ENCODE results near the gene CACNA1C.

DNA sequence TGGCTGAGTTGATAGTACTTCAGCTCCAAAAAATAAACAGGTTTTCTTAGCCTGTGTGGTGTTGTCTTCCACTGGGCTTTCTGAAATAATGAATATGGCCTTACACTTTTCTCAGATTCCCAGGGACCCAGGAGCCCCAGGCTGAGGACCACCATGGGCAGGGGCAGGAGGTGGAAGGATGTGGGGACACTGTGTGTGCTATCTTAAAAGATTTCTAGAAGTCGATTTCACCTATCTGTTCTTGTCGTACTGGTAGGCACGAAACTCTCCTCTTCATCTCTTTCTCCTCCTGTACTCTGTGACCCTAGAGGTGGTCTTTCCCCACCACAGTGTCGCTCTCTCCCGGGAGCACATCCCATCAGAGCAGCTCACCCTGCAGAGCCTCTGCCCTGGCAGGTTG, 634.3 kb downstream of the CACNA1C start:
- TF ChIP-seq POLR2AphosphoS5 (IDR thresholded peaks at IDR 0.05; ENCODE audit: low read depth, low read length) (no peak), RAD21 (IDR thresholded peaks at IDR 0.05; ENCODE audit: low read length) (no peak), REST (IDR thresholded peaks at IDR 0.05; ENCODE audit: low read depth, low read length) (no peak)
- TF ChIP-seq, protein P1, sequence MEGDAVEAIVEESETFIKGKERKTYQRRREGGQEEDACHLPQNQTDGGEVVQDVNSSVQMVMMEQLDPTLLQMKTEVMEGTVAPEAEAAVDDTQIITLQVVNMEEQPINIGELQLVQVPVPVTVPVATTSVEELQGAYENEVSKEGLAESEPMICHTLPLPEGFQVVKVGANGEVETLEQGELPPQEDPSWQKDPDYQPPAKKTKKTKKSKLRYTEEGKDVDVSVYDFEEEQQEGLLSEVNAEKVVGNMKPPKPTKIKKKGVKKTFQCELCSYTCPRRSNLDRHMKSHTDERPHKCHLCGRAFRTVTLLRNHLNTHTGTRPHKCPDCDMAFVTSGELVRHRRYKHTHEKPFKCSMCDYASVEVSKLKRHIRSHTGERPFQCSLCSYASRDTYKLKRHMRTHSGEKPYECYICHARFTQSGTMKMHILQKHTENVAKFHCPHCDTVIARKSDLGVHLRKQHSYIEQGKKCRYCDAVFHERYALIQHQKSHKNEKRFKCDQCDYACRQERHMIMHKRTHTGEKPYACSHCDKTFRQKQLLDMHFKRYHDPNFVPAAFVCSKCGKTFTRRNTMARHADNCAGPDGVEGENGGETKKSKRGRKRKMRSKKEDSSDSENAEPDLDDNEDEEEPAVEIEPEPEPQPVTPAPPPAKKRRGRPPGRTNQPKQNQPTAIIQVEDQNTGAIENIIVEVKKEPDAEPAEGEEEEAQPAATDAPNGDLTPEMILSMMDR (IDR thresholded peaks at IDR 0.05): no peak
